H9 (cell line): ENCODE results near the gene LDLRAD4. TPM values are rescaled to one million over a fixed set of nuclear protein-coding genes. Genes with fewer than 3 reads are reported as not detected.

Source experiments
- DNase-seq: peaks from one replicate; pipeline ENCODE4 v3.0.0-alpha.2; 2017
- H2AFZ ChIP-seq: one replicate; pipeline ENCODE4 v1.6.1; 2013; ENCODE audit warnings: mild to moderate bottlenecking, low read length, control low read depth, moderate library complexity
- H2AK5ac ChIP-seq: 2 replicates; pipeline ENCODE4 v1.6.1; 2013; ENCODE audit warnings: low read length, control low read depth, mixed read lengths; ENCODE audit not compliant: insufficient read length
- H2BK120ac ChIP-seq: one replicate; pipeline ENCODE4 v1.6.1; 2013; ENCODE audit warnings: low read depth, mild to moderate bottlenecking, low read length, control low read depth, inconsistent platforms; ENCODE audit not compliant: poor library complexity, severe bottlenecking
- H2BK12ac ChIP-seq: 2 replicates; pipeline ENCODE4 v1.6.1; 2013; ENCODE audit warnings: low read length, control low read depth, mixed read lengths, low read depth; ENCODE audit not compliant: insufficient read length
- H2BK15ac ChIP-seq: 2 replicates; pipeline ENCODE4 v1.6.1; 2013; ENCODE audit warnings: low read depth, low read length, control low read depth
- H2BK20ac ChIP-seq: one replicate; pipeline ENCODE4 v1.6.1; 2013; ENCODE audit warnings: low read depth, mild to moderate bottlenecking, low read length, control low read depth, inconsistent platforms; ENCODE audit not compliant: poor library complexity, severe bottlenecking
- H2BK5ac ChIP-seq: 2 replicates; pipeline ENCODE4 v1.6.1; 2013; ENCODE audit warnings: low read length, control low read depth, mixed read lengths; ENCODE audit not compliant: insufficient read length
- H3K14ac ChIP-seq: 2 replicates; pipeline ENCODE4 v1.6.1; 2013; ENCODE audit warnings: low read length, control low read depth; ENCODE audit not compliant: insufficient read depth
- H3K18ac ChIP-seq: 2 replicates; pipeline ENCODE4 v1.6.1; 2013; ENCODE audit warnings: low read depth, mild to moderate bottlenecking, mixed read lengths, low read length, control low read depth; ENCODE audit not compliant: insufficient read length
- H3K23ac ChIP-seq: 2 replicates; pipeline ENCODE4 v1.6.1; 2013; ENCODE audit warnings: low read length, control low read depth, mixed read lengths, low read depth; ENCODE audit not compliant: insufficient read length
- H3K23me2 ChIP-seq: 2 replicates; pipeline ENCODE4 v1.6.1; 2013; ENCODE audit warnings: low read depth, mild to moderate bottlenecking, mixed read lengths, low read length, control low read depth; ENCODE audit not compliant: insufficient read length, poor library complexity, severe bottlenecking
- H3K27ac ChIP-seq: 2 replicates; pipeline ENCODE4 v1.5.1; 2013; ENCODE audit warnings: low read length, control low read depth, mixed read lengths, low read depth; ENCODE audit not compliant: insufficient read length
- H3K27me3 ChIP-seq: 2 replicates; pipeline ENCODE4 v1.6.1; 2013; ENCODE audit warnings: low read length, control low read depth, inconsistent platforms; ENCODE audit not compliant: insufficient read depth
- H3K4ac ChIP-seq: 2 replicates; pipeline ENCODE4 v1.6.1; 2013; ENCODE audit warnings: low read depth, mild to moderate bottlenecking, control low read depth, inconsistent platforms, low read length, moderate library complexity
- H3K4me1 ChIP-seq: 2 replicates; pipeline ENCODE4 v1.6.1; 2013; ENCODE audit warnings: low read length, control low read depth, inconsistent platforms; ENCODE audit not compliant: insufficient read depth
- H3K4me2 ChIP-seq: 2 replicates; pipeline ENCODE4 v1.6.1; 2013; ENCODE audit warnings: low read length, control low read depth, mixed read lengths; ENCODE audit not compliant: insufficient read length, insufficient read depth
- H3K56ac ChIP-seq: 2 replicates; pipeline ENCODE4 v1.6.1; 2013; ENCODE audit warnings: low read depth, mild to moderate bottlenecking, mixed read lengths, low read length, control low read depth; ENCODE audit not compliant: insufficient read length
- H3K79me1 ChIP-seq: 2 replicates; pipeline ENCODE4 v1.6.1; 2013; ENCODE audit warnings: low read depth, mild to moderate bottlenecking, moderate library complexity, low read length, control low read depth, inconsistent platforms; ENCODE audit not compliant: insufficient read depth, poor library complexity, severe bottlenecking
- H3K79me2 ChIP-seq: 2 replicates; pipeline ENCODE4 v1.6.1; 2013; ENCODE audit warnings: low read length, control low read depth, inconsistent platforms; ENCODE audit not compliant: insufficient read depth
- H3K9ac ChIP-seq: 2 replicates; pipeline ENCODE4 v1.6.1; 2013; ENCODE audit warnings: low read length, control low read depth, mixed read lengths; ENCODE audit not compliant: insufficient read length; ENCODE audit errors: extremely low read depth
- H3K9me3 ChIP-seq: one replicate; pipeline ENCODE4 v1.6.1; 2013; ENCODE audit warnings: low read depth, low read length, inconsistent platforms; ENCODE audit not compliant: control insufficient read depth
- H3T11ph ChIP-seq: one replicate; pipeline ENCODE4 v1.6.1; 2013; ENCODE audit warnings: mild to moderate bottlenecking, low read length, control low read depth, inconsistent platforms
- H4K20me1 ChIP-seq: one replicate; pipeline ENCODE4 v1.6.1; 2013; ENCODE audit not compliant: control insufficient read depth, insufficient read length, insufficient read depth
- H4K5ac ChIP-seq: 2 replicates; pipeline ENCODE4 v1.6.1; 2013; ENCODE audit warnings: low read depth, mild to moderate bottlenecking, mixed read lengths, low read length, control low read depth; ENCODE audit not compliant: insufficient read length
- H4K8ac ChIP-seq: replicated peaks from 2 replicates; pipeline ENCODE4 v1.6.1; 2013; ENCODE audit warnings: low read length, control low read depth, mixed read lengths, low read depth; ENCODE audit not compliant: insufficient read length
- H4K91ac ChIP-seq: 2 replicates; pipeline ENCODE4 v1.6.1; 2013; ENCODE audit warnings: low read depth, mild to moderate bottlenecking, moderate library complexity, mixed read lengths, low read length, control low read depth; ENCODE audit not compliant: insufficient read length
- H3K27ac Mint-ChIP-seq, 3 experiments: 2 replicates in 2 of 3; 3 replicates in 1 of 3; pipeline ENCODE4 v1.8.0; 2020 to 2021; ENCODE audit warnings: mixed read lengths in 3 of 3, mild to moderate bottlenecking in 1 of 3, moderate library complexity in 1 of 3
- H3K27me3 Mint-ChIP-seq: 2 replicates; pipeline ENCODE4 v1.8.0; 2021; ENCODE audit warnings: low read depth, mild to moderate bottlenecking, moderate library complexity, mixed read lengths
- H3K36me3 Mint-ChIP-seq, 3 experiments: 2 replicates in 2 of 3; 3 replicates in 1 of 3; pipeline ENCODE4 v1.8.0; 2020 to 2021; ENCODE audit warnings: low read depth in 3 of 3, mixed read lengths in 3 of 3; ENCODE audit not compliant: insufficient read depth in 1 of 3
- H3K4me1 Mint-ChIP-seq, 2 experiments: 2 replicates each; pipeline ENCODE4 v1.8.0; 2020; ENCODE audit warnings: mixed read lengths in 2 of 2
- H3K4me3 Mint-ChIP-seq, 2 experiments: 2 replicates in 1 of 2; 3 replicates in 1 of 2; pipeline ENCODE4 v1.8.0; 2020 to 2021; ENCODE audit warnings: mild to moderate bottlenecking in 2 of 2, mixed read lengths in 2 of 2, moderate library complexity in 1 of 2
- H3K9me3 Mint-ChIP-seq, 2 experiments: 2 replicates in 1 of 2; 3 replicates in 1 of 2; pipeline ENCODE4 v1.8.0; 2020; ENCODE audit warnings: mild to moderate bottlenecking in 2 of 2, mixed read lengths in 2 of 2, moderate library complexity in 1 of 2
- CTCF ChIP-seq: fragments of 200-600 bp; sonication (generic); conservative IDR thresholded peaks from 3 replicates; pipeline ENCODE4 v1.8.0; 2021; ENCODE audit warnings: antibody characterized with exemption, mild to moderate bottlenecking
- WGBS: extraction: QIAGEN DNeasy Blood & Tissue Kit; methylation state at CpG from one replicate; pipeline ENCODE4 v1.1.7; 2013; ENCODE audit warnings: missing lambda C conversion rate, low lambda C conversion rate, mixed read lengths; ENCODE audit not compliant: insufficient read length; ENCODE audit errors: extremely low coverage; 5-methylcytosine and 5-hydroxymethylcytosine counted together
- total RNA-seq: library from RNA; stranded (reverse); gene quantifications from 2 replicates; pipeline ENCODE4 v1.2.1, GENCODE V29; 2021

LDLRAD4 gene
- total RNA-seq, 1 experiment from 2014 or later, result 3.9 TPM

GRCh38 chr18:13645093-13645492 is 426.5 kb downstream of the LDLRAD4 start:
- Histone ChIP-seq H3K79me1 (no peaks in the 10 kb centered on the region), H2BK15ac (no peak overlapping the region), H2BK12ac (no peak overlapping the region), H4K5ac (no peak overlapping the region), H3K79me2 (no peaks in the 10 kb centered on the region), H3K14ac (no peak overlapping the region), H3K27me3 (no peaks in the 10 kb centered on the region), H2BK5ac (no peak overlapping the region), H2BK120ac (no peak overlapping the region), H3K9me3 (no peaks in the 10 kb centered on the region), H3T11ph (no peak overlapping the region), H3K4ac (no peak overlapping the region), H4K20me1 (no peaks in the 10 kb centered on the region), H2AFZ (no peak overlapping the region), H3K56ac (no peak overlapping the region), H3K27ac (no peak overlapping the region), H3K4me2 (no peak overlapping the region), H4K8ac (no peak overlapping the region), H3K18ac (no peak overlapping the region), H3K23me2 (no peaks in the 10 kb centered on the region), H4K91ac (no peak overlapping the region), H3K23ac (no peak overlapping the region), H2BK20ac (no peak overlapping the region), H3K9ac (no peak overlapping the region), H2AK5ac (no peak overlapping the region), H3K4me1 (no peaks in the 10 kb centered on the region)
- TF ChIP-seq CTCF, result no peak
- Mint-ChIP-seq H3K27me3 (no peaks in the 10 kb centered on the region), H3K9me3 (no peaks in the 10 kb centered on the region; a peak in 1 of 5 replicates), H3K4me1 (peaks cover 6 to 11% of the 10 kb centered on the region in 2 experiments; a peak in 3 of 4 replicates), H3K4me3 (no peak overlapping the region), H3K36me3 (no peaks in the 10 kb centered on the region), H3K27ac (no peak overlapping the region)
- no peak for DNase-seq
- WGBS, result no CpG with 5 or more reads among the region's 16 CpGs
